Right lobe of liver (tissue), 4 donors: ENCODE results near the gene BEGAIN.

Experiments
- CTCF ChIP-seq, 4 donors: fragments of 200-600 bp in 3 of 4; fragments of 450-650 bp in 1 of 4; IDR thresholded peaks; one replicate each; pipeline versions ENCODE4 v1.5.1 to v1.8.0; 2016 to 2022; ENCODE audit warnings: antibody characterized with exemption in 4 of 4, mild to moderate bottlenecking in 2 of 4
- POLR2A ChIP-seq: fragments of 450-650 bp; IDR thresholded peaks from one replicate; pipeline ENCODE4 v1.6.1; 2017; ENCODE audit warnings: antibody characterized with exemption, mild to moderate bottlenecking
- donor health status: DM: no; HTN: no; CAD: no.
- donor health status: DM: no; HTN: no; CAD: no.
- donor health status: DM: no; HTN: yes; CAD: no.

- TF ChIP-seq CTCF (IDR thresholded peaks at IDR 0.05), result no peak
- TF ChIP-seq POLR2A, result no peak
These were observed 13.8 kb upstream of the BEGAIN start for GRCh38 chr14:100601064-100601463.
